ENCODE data around the gene VWA8.

DNA sequence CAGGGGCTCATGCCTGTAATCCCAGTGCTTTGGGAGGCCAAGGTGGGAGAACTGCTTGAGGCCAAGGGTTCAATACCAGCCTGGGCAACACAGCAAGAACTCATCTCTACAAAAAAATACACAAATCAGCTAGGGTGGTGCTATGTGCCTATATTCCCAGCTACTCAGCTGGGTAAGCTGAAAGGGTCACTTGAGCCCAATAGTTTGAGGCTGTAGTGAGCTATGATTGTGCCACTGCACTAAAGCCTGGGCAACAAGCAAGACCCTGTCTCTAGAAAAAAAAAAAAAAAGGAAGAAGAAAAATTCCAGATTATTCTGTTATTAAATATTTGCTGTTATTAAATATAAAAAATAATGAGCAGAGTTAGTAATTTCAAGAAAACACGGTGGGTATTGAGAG, 372.5 kb downstream of the VWA8 start:
- TF ChIP-seq, protein P1, sequence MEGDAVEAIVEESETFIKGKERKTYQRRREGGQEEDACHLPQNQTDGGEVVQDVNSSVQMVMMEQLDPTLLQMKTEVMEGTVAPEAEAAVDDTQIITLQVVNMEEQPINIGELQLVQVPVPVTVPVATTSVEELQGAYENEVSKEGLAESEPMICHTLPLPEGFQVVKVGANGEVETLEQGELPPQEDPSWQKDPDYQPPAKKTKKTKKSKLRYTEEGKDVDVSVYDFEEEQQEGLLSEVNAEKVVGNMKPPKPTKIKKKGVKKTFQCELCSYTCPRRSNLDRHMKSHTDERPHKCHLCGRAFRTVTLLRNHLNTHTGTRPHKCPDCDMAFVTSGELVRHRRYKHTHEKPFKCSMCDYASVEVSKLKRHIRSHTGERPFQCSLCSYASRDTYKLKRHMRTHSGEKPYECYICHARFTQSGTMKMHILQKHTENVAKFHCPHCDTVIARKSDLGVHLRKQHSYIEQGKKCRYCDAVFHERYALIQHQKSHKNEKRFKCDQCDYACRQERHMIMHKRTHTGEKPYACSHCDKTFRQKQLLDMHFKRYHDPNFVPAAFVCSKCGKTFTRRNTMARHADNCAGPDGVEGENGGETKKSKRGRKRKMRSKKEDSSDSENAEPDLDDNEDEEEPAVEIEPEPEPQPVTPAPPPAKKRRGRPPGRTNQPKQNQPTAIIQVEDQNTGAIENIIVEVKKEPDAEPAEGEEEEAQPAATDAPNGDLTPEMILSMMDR (IDR thresholded peaks at IDR 0.05): no peak
- TF ChIP-seq POLR2A (IDR thresholded peaks at IDR 0.05): no peak
- no peak for TF ChIP-seq EP300 (IDR thresholded peaks at IDR 0.05)
- no peak for TF ChIP-seq POLR2AphosphoS5 (IDR thresholded peaks at IDR 0.05)
